Measurements from ENCODE around the gene MAST2. TPM values are rescaled to one million over a fixed set of nuclear protein-coding genes. Genes with fewer than 3 reads are reported as not detected.
"Not testable (repeated sequence)": the region's sequence is repeated elsewhere in the genome, so short reads cannot be mapped to it uniquely, and the experiment has no call there.

The MAST2 gene
- total RNA-seq, 1 donor = 34.5 TPM

DNA sequence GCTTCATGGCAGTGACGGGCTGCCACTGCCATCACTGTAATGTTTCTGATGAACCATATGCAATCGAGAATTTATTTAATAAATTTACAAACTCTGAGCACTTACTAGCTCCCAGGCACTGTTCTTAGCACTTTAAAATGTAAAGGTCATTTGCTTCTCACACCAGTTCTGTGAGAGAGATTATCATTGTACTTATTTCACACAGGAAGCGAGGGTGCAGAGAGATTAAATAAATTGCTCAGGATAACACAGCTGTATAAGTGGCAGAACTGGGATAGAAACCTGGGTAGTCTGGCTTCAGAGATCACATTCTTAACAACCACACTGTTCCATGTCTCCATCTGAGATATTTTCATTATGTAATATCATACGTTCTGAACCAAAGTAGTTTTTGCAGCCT, 119.9 kb downstream of the MAST2 start:
- H3K4me3 ChIP-seq (ENCODE audit: low read depth, low read length) = no peak overlapping the region
- TF ChIP-seq, protein P1, sequence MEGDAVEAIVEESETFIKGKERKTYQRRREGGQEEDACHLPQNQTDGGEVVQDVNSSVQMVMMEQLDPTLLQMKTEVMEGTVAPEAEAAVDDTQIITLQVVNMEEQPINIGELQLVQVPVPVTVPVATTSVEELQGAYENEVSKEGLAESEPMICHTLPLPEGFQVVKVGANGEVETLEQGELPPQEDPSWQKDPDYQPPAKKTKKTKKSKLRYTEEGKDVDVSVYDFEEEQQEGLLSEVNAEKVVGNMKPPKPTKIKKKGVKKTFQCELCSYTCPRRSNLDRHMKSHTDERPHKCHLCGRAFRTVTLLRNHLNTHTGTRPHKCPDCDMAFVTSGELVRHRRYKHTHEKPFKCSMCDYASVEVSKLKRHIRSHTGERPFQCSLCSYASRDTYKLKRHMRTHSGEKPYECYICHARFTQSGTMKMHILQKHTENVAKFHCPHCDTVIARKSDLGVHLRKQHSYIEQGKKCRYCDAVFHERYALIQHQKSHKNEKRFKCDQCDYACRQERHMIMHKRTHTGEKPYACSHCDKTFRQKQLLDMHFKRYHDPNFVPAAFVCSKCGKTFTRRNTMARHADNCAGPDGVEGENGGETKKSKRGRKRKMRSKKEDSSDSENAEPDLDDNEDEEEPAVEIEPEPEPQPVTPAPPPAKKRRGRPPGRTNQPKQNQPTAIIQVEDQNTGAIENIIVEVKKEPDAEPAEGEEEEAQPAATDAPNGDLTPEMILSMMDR (IDR thresholded peaks at IDR 0.05; ENCODE audit: insufficient read depth, low read depth, low read length) = no peak
- peak; percentile 45 for DNase-seq (ENCODE audit: low read depth)

DNA sequence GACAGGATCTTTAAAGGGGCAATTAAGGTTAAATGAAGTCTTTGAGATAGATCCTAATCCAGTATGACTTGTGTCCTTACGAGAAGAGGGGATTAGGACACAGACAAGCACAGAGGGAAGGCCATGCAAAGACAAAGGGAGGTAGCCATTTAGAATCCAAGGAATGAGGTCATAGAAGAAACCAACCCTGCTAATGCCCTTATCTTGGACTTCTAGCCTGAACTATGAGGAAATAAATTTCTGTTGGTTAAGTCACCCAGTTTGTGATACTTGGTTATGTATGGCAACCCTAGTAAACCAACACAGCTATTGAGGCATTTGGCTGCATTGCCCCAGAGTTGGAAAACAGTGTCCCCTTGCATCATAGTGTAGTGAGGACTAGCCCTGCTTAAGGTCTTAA, 121.3 kb downstream of the MAST2 start:
- H3K4me3 ChIP-seq (ENCODE audit: low read depth, low read length) = no peak overlapping the region
- DNase-seq (ENCODE audit: low read depth) = peak; percentile 77
- TF ChIP-seq, protein P1 (IDR thresholded peaks at IDR 0.05; ENCODE audit: insufficient read depth, low read depth, low read length) = no peak

DNA sequence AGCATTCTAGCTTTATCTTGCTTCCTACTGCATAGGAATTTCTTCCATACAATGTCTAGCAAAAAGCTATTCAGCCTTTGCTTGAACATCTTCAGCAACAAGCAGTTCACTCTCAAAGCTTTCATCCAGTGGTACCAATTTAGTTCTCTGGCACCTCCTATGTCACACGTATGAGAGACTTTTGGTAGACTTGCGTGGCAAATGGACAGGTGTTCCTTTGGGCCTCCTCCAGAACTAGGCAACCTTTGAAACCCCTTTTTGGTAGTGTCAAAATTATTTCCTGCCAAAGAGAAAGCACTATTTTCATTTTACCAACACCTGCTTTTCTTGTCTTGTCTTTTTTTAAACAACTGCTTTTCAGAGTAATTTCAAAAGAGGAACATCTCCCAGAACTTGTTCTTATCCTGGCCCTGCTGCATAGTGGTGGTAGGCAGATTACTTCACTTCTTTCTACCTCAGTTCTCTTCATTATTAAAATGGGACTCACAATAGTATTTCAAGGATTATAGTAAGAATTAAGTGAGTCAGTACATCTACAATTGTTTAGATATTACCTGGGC, 122.4 kb downstream of the MAST2 start:
- H3K4me3 ChIP-seq (ENCODE audit: low read depth, low read length) = no peak overlapping the region
- TF ChIP-seq, protein P1 (IDR thresholded peaks at IDR 0.05; ENCODE audit: insufficient read depth, low read depth, low read length) = no peak
- DNase-seq (ENCODE audit: low read depth) = no peak

DNA sequence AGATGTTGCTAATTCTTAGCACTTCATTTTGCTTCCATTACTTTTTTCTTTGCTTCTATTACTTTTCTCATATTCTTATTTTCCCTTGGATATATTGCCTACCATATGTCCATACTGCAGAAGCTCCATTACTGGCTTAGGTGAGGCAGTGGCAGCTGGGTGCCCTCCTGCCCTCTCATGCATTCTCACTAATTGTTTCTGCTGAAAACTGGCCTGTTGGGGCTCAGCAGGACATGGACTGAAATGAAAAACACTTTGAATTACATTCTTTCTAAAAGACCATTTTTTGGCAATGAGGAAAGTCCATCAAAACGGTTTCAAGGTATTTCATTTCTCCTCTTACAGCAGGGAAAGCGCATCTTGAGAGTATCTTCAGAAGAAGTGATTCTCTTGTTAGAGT, 122.9 kb downstream of the MAST2 start:
- TF ChIP-seq, protein P1 (IDR thresholded peaks at IDR 0.05; ENCODE audit: insufficient read depth, low read depth, low read length) = no peak
- no peak overlapping the region for H3K4me3 ChIP-seq (ENCODE audit: low read depth, low read length)
- no peak for DNase-seq (ENCODE audit: low read depth)

DNA sequence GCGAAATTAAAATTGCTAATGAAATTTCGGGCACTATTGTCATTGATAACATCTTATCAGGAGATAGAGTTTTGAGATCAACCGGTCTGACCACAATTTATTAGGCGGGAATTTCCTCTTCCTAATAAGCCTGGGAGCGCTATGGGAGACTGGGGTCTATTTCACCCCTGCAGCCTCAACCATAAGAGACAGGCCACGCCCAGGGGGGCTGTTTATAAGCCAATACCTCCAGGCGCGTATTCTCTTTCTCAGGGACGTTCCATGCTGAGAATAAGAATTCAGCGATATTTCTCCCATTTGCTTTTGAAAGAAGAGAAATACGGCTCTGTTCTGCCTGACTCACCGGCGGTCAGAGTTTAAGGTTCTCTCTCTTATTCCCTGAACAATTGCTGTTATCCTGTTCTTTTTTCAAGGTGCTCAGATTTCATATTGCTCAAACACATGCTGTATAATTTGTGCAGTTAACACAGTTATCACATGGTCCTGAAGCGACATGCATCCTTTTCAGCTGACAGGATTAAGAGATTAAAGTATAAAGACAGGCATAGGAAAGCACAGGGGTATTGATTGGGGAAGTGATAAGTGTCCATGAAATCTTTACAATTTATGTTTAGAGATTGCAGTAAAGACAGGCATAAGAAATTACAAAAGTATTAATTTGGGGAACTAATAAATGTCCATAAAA, 124.0 kb downstream of the MAST2 start:
- DNase-seq (ENCODE audit: low read depth); H3K4me3 ChIP-seq (ENCODE audit: low read depth, low read length): not testable (repeated sequence)

DNA sequence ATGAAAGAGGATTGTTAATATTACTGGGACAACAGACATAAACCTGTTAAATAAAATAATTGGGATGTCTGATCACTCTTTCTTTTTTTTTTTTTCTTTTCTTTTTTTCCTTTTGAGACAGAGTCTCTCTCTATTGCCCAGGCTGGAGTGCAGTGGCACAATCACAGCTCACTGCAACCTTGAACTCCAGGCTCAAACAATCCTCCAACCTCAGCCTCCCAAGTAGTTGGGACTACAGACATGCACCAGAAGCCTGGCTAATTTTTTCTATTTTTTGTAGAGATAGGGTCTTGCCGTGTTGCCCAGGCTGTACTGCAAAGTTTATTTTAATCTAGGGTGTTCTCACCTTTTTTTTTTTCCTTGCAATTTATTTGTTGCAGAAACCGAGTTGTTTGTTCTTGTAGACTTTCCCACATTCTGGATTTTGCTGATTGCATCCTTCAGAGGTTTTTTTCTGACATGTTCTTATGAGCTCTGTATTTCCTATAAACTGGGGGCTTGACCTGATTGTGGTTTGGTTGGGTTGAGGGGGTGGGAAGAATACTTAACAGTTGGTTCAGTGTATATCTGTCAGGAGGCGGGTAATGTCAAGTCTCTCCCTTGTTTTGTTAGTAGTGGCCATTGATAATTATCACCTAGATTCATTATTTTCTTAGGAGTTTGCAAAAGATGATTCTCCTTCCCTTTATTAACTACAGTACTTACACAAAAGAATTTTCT, 125.2 kb downstream of the MAST2 start:
- TF ChIP-seq, protein P1 (IDR thresholded peaks at IDR 0.05; ENCODE audit: insufficient read depth, low read depth, low read length) = no peak
- H3K4me3 ChIP-seq (ENCODE audit: low read depth, low read length) = no peak overlapping the region
- DNase-seq (ENCODE audit: low read depth) = peak; percentile 68

DNA sequence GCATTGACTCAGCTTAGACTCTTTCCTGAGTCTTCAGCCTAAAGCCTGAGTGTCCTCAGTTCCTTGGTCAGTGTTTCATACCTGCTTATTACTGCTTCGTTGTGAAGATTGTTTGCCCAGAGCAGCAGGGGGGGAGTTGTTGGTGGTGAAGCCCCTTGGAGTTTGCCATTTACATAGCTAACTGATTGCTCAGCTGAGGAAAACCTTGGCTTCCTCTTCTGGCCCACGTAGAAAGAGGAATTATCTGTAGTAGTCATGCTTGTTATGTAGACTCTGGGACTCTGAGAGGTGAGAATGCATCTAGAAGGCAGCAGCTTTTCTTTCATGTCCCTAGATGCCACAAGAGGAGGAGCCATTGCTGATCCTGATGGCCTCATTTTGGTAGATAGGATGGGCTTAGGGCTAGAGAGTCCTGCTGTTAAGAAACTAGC, 125.9 kb downstream of the MAST2 start:
- no peak overlapping the region for H3K4me3 ChIP-seq (ENCODE audit: low read depth, low read length)
- TF ChIP-seq, protein P1 (IDR thresholded peaks at IDR 0.05; ENCODE audit: insufficient read depth, low read depth, low read length) = no peak
- DNase-seq (ENCODE audit: low read depth) = peak; percentile 78
